Liver (tissue), 3 donors: Measurements from ENCODE around the gene TPK1.

Experiments used
- ATF3 ChIP-seq: IDR thresholded peaks from 2 replicates; pipeline ENCODE4 v1.6.1; 2016; ENCODE audit warnings: antibody characterized with exemption
- CTCF ChIP-seq: fragments of 150-350 bp; IDR thresholded peaks from 2 replicates; pipeline ENCODE4 v1.5.1; 2017; ENCODE audit warnings: improper control_type of control experiment, low read depth, low read length; ENCODE audit not compliant: missing input control
- EGR1 ChIP-seq, 2 donors: IDR thresholded peaks; 2 replicates each; pipeline ENCODE4 v1.6.1; 2016 to 2018; ENCODE audit warnings: antibody characterized with exemption in 2 of 2, low read depth in 2 of 2
- JUND ChIP-seq, 2 donors: IDR thresholded peaks; 2 replicates each; pipeline ENCODE4 v1.6.1; 2016; ENCODE audit warnings: antibody characterized with exemption in 2 of 2
- MAX ChIP-seq: IDR thresholded peaks from 2 replicates; pipeline ENCODE4 v1.6.1; 2016; ENCODE audit warnings: antibody characterized with exemption
- RAD21 ChIP-seq, 2 donors: IDR thresholded peaks; 2 replicates each; pipeline ENCODE4 v1.6.1; 2016; ENCODE audit warnings: antibody characterized with exemption in 2 of 2, mild to moderate bottlenecking in 2 of 2
- REST ChIP-seq: IDR thresholded peaks from 2 replicates; pipeline ENCODE4 v1.6.1; 2016; ENCODE audit warnings: antibody characterized with exemption, mild to moderate bottlenecking
- SP1 ChIP-seq: IDR thresholded peaks from 2 replicates; pipeline ENCODE4 v1.6.1; 2018; ENCODE audit warnings: antibody characterized with exemption, mild to moderate bottlenecking
- donor health status: healthy.
- donor health status: healthy.

GRCh38 chr7:144487901-144488300 is 348.0 kb downstream of the TPK1 start:
- no peak for TF ChIP-seq CTCF
- TF ChIP-seq MAX: no peak
- TF ChIP-seq RAD21 (IDR thresholded peaks at IDR 0.05): no peak
- no peak for TF ChIP-seq SP1
- no peak for TF ChIP-seq REST
- TF ChIP-seq JUND (IDR thresholded peaks at IDR 0.05): no peak
- TF ChIP-seq EGR1 (IDR thresholded peaks at IDR 0.05; ENCODE audit: low read depth in 2 of 2): no peak
- no peak for TF ChIP-seq ATF3
